ENCODE measurements around the gene CDCP1.
A peak's percentile ranks its signal among the peaks of the same experiment; 100 is the strongest.
"Not testable (repeated sequence)": the region's sequence is repeated elsewhere in the genome, so short reads cannot be mapped to it uniquely, and the experiment has no call there.

CDCP1 gene

DNA sequence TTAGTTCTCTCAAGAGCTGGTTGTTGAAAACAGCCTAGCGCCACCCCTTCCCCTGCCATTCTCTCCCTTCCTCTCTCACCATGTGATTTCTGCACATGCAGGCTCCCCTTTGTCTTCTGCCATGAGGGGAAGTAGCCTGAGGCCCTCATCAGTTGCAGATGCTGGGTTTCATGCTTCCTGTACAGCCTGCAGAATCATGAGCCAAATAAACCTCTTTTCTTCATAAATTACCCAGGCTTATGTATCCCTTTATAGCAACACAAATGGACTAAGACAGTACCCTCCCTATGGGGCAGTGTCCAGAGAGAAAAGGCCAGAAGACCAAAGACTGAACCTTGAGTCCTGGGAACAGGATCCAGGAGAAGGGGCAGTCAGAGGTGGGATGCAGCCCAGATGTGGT, 65.4 kb downstream of the CDCP1 start:
- no peak for DNase-seq

DNA sequence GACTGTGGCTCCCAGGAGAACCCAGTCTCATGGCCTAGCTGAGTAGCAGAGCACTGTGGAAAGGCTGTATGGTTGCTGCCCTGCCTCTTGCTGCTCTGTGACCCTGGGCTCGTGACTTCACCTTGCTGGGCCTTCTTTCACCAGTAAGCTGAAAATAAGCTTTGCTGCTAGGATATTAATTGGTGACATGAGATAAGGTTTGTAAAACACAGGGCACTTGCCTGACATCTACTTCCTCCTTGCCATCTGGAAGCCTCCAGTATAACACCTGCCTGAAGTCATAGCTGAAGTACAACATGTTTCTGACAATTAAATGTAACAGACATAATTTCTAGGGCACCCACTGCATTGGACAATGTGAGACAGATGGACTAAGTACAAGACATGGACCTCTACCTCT, 66.5 kb downstream of the CDCP1 start:
- DNase-seq = no peak

DNA sequence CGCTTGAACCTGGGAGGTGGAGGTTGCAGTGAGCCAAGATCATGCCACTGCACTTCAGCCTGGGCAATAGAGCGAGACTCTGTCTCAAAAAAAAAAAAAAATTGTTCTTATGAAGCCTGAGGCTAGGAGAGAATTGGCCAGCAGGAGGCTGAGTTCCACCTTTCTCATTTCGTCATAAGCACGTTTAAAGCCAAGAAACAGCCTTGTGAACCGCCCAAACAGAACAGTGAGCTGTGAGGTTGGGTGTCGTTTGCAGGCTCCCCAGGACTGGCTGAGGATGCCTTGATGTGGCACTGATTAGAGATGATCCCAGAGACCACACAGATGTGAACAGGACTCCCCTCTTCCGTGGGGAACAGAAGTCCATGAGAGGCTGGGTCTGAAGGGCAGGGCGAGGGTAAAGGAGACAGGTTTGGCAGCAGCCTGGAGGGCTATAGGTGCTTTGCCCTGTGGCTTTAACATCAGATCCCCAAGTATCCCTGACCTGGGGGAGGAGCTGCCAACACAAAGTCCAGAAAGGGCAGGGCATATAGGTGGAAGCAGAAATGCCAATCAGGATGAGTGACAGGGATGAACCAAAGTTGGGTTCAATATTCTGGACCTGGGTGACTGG, 67.2 kb downstream of the CDCP1 start:
- DNase-seq = no peak

DNA sequence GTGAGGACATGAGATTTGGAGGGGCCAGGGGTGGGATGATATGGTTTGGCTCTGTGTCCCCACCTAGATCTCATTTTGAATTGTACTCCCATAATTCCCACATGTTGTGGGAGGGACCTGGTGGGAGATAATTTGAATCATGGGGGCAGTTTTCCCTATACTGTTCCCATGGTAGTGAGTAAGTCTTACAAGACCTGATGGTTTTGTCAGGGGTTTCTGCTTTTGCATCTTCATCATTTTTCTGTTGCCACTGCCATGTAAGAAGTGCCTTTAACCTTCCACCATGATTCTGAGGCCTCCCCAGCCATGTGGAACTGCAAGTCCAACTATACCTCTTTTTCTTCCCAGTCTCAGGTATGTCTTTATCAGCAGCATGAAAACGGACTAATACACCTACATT, 67.9 kb downstream of the CDCP1 start:
- DNase-seq = not testable (repeated sequence)

DNA sequence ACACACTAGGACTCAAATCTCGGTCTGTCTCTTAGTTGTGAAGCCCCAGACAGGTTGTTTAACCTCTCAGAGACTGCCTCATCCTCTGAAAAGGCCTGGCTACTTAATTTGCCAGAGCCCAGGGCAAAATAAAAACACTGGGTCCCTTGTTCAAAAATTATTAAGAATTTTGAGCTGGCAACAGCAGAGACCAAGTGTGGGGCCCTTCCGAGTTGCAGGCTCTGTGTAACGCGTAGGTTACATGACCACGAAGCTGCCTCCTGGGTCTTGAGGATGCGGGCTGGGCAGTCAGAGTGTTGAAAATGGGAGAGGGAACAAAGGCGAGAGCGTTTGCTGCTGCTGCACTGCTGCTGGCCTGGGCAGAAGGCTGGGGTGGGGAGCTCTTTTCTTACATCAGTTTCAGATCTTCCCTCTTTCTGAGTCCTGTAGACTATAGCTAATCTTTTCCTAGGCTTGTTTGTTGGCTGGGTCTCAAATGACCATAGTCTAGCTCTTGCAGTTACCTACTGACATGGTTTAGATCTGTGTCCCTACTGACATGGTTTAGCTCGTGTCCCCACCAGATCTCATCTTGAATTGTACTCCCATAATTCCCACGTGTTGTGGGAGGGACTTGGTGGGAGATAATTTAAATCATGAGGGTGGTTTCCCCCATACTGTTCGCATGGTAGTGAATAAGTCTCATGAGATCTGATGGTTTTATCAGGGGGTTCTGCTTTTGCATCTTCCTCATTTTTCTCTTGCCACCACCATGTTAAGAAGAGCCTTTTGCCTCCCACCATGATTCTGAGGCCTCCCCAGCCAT, 70.2 kb downstream of the CDCP1 start:
- DNase-seq = no peak

DNA sequence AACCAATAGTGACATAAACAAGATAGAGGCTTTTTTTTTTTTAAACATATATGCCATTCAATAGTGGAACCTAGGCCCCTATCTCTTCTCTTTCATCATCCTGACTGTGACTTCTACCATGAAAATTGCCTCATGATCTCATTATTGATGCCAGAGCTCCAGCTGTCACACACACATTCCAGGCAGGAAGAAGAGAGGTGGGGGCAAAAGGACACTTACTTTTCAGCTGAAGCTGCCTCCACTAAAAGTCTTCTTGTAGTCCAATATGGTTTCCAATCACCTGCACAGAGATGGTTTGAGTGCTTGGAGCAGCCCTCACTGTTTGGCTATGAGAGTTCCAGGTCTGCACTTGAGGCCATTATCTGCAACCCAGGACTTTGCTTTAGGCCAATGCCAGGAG, 75.1 kb downstream of the CDCP1 start:
- no peak for DNase-seq

DNA sequence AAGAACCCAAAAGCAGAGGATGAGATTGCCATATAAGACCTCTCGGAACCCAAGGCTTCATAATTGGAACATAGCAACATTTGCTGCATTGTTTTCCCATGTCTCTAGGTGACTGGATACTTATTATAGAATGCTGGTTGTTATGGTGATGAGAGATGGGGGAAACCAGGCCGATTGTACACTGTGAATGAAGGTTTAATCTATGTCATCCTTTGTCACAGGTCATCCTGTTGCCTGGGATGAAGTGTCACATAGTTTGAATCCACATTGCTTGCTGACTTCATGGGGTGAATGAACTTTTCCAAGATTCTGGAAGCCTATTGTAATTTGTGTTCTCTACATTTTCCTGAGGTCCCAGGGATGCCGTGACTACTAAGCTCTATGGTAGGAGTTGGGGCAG, 78.2 kb downstream of the CDCP1 start:
- no peak for DNase-seq

DNA sequence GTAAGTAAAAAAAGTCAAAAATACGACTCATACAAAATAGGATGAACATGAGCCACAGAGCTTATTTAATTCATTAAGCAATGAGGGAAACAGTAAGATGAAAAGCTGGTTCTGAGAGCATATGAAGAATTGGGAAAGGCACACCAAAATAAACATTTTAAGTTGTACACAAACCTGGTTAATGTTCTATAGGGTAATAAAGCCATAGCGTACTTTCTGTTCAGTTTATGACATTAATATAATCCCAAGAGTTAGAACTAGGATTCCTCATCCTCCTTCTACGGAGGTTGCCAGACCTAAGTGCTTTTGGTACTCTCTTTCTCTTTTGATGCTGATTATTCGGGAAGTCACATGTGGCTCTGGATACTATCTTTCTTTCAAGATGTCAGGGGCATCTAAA, 78.7 kb downstream of the CDCP1 start:
- no peak for DNase-seq

DNA sequence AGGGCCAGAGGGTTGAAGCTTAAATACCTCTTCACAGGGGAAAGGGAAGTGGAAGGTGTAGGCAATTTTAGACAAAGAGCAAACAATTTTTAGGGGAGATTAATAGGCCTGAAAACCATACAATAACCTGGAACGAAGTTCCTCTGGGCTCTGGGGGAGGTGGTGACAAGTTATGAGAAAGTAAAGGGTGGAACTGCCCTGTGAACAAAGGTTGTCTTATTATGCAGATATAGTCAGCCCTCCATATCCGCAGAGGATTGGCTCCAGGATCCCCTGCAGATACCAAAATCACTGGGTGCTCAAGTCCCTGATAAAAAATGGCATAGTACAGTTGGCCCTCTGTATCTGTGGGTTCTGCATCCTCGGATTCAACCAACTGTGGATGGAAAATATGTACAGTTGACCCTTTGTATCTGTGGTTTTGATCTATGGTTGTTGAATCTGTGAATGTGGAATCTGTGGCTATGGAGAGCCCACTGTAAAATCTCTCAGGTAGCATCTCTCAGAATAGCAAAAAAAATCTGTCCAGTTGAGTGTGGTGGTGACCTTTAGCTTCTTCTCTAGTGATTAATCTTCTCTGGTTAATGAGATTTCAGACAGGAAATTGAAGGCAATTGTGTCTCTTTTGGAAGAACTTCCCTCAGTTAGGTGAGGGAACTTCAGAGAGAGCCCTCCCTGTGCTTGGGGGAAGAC, 79.9 kb downstream of the CDCP1 start:
- DNase-seq = no peak

DNA sequence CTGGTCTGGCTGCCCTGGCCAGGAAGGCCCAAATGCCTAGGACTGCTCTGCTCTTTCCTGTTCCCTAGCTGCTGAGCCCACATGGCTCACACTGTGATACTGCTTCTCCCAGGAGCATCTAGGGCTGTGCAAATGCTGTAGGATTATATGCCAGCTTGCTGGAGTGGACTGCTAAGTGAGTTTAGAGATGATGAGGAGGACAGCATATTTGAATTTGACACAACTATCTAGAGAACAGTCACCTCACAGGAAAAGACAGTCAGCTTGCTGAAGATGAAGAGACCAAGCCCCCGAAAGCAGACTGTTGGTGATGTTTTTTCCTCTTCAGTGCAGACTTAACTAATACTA, 80.8 kb downstream of the CDCP1 start:
- DNase-seq = no peak

DNA sequence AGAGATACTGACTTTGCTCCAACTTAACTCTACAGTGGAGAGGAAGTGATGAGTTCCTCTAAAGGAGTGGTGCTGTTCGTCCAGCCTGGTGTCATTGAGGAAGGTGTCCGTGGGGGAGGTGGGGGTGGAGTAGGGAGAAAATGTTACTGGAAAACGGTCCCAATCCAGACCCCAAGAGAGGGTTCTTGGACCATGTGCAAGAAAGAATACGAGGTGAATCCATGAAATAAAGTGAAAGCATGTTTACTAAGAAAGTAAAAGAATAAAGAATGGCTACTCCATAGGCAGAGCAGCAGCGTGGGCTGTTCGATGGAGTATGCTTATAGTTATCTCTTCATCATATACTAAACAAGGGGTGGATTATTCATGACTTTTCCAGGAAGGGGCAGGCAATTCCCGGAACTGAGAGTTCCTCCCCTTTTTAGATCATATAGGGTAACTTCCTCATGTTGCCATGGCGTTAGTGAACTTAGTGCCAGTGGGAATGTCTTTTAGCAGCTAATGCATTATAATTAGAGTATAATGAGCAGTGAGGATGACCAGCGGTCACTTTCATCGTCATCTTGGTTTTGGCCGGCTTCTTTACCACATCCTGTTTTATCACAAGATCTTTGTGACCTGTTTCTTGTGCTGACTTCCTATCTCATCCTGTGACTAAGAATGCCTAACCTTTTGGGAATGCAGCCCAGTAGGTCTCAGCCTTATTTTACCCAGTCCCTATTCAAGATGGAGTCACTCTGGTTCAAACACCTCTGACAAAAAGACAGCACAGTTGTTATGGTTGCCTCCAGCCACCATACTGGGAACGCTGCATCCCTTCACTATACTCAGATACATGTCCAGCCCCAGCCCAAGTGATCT, 81.4 kb downstream of the CDCP1 start:
- no peak for DNase-seq

DNA sequence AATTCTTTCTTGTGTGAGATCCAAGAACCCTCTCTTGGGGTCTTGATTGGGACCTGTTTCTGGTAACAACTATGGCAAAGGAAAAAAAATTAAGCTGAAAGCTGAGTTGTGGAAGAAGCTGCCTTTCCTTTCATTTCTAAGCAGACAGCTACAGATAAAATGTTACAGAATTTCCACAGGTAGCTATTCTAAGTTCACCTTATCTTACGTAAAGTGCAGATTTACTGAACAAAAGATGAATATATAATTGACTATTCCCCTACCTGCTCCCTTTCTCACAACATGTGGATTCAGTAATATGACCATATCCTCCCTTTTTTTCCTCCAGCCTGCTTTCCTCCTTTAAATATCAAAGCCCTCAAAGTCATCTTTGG, 83.5 kb downstream of the CDCP1 start:
- DNase-seq = no peak

DNA sequence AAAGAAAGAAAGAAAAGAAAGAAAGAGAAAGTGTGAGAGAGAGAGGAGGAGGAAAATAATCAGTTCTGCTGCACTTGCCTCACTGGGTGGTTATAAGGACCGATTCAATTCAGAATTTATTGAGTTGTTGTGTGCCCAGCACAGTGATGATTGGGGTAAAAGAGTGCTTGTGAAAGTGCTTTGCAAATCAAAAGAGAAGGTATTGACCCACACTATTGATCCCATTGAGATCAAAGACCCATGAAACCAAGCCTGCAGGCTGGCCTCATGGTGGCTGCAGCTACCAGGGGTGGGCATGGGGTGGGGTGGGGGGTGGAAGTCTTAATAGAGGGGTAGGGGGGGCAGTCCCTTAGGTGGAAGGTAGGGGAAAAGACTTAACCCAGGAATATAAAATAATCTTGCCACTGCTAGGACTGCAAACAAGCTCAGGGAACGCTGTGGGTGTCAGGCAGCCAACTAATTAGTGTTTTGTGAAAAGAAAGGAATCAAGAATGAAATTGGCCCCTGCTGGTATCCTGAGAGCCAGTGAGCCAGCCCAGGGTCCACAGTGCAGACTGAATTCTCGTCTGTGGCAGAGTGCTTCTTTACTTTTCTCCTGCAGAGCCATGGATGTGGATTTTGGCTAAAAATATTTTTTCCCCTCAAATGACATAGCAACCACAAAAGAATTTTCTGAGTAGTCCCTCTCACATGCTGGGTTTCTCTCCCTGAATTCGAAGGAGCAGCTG, 85.8 kb downstream of the CDCP1 start:
- DNase-seq = no peak

DNA sequence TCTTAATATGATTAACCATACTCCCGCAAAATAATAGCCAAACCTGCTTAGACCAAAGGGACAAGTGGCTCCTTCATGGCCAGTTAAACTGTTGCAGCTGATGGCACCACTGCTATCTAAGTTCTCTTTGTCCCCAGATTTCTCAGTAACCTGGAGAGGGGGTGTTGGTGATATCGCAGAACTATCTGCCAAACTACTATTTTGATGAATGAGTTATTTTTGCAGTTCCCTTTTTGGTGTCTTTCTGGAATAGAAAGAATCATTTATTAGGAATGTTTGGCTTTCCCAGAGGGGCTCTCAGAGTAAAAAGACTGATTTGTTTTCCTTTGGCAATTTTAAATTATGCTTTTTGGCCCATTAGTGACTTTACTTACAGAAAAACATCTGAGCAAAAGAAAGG, 87.0 kb downstream of the CDCP1 start:
- DNase-seq = no peak

DNA sequence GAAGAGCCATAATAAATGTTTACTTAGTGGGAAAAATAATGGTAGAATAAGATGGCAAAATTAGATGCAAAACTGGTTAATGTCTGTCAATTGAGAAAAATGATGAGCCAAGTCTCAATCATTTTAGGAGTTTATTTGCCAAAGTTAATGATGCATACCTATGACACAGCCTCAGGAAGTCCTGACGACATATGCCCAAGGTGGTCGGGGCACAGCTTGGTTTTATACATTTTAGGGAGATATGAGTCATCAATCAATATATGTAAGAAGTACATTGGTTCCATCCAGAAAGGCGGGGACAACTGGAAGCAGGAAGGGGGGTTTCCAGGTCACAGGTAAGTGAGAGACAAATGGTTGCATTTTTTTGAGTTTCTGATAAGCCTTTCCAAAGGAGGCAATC, 88.6 kb downstream of the CDCP1 start:
- DNase-seq = no peak

DNA sequence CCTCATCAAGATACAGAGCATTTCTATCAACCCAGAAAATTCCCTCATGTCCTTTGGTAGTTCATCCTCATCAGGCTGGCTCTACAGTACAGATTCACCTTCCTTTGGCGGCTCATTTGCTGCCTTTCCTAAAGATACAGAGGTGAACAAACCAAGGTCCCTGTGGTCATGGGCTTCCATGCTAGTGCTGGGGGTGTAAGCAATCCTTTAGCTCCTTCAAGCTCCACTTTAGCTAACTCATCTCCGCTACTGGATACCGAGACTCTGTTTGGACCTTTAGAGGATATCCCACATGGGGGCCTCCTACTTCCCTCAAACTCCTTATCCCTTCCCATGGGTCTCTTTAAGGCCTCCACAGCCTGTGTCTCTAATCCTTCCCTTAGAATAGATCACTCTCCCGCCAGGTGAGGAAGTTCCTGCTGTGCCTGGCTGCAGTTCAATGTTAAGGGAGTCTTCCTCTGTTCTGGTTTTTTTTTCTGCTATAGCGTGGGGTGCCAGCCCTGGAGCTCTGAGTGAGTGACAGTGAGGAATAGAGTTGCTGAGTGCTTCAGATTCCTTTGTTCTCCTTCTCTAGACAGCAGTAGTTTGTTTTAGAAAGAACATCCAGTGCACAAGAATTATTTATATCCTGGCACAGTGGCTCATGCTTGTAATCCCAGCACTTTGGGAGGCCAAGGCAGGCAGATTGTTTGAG, 89.4 kb downstream of the CDCP1 start:
- no peak for DNase-seq

DNA sequence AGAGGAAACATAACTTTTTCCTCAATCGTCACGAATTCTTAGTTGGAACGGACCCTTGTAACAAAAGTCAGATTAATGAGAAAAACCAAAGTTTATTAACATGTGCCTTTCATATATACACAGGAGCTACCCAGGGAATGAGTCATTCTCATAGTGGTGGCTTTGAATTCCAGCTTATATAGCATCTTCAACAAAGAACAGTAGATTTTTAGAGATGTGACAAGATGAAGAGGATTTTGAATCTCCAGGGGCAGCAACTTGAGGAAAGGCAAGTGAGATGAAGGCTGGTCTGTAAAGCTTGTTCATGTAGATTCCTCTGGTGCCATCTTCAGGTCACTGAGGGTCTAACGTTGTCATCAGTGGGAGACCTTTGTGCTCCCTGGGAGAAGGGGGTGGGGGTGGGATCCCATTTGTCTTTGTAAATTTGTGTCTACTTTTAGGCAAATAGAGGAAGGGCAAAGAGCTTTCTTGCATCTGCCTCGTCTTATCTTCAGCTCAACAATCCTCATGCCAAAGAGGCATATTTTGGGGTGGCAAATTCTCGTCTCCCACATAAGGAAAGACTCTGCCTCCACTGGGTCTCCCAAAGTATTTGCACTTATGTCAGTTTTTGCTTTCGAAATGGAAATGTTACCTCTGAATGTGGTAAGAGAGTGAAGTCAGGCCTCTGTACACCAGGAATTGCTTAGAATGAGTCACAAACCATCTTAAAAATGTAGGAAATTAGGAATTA, 90.6 kb downstream of the CDCP1 start:
- DNase-seq = peak in 1 of 2 experiments; percentile 39

DNA sequence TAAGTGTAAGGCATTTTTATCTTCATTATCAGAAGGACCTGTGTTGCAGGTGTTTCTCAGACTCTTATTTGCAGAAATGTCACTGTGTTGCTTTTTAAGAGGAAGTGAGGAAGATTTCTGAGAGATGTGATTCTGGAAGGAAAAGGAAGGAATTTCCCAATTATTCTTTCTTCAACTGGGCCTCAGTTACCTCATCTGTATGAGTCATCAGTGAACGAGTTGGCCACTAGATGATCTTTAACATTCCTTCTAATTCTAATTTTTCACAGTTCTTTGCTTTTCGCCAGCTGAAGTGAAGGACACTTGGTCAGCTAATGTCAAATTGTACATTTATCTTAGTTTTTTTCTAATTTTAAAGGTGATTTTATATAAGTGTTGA, 91.2 kb downstream of the CDCP1 start:
- DNase-seq = no peak

DNA sequence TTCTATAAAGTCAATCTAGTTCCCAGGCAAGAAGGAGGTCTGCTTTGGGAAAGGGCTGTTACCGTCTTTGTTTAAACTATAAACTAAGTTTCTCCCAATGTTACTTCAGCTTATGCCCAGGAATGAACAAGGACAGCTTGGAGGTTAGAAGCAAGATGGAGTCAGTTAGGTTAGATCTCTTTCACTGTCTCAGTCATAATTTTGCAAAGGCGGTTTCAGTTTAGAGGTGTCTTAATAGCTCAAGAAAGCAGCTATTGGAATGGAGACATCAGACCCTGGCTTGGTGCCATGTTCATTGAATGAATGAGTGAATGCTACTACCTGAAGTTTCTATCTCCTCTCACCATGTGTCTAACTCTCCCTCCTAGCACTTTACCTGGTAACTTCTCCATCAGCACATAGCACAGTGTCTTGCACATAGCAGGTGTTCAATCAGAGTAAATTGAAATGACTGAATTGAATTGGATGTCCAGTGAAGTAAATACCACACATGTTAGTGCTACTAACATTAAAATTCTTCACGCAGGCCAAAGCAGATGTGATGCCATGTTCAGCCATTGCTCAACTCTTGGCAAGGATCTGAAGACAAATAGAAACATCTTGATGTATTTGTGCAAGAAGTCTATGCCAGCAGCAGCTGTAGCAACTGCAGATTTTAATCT, 91.9 kb downstream of the CDCP1 start:
- DNase-seq = no peak

DNA sequence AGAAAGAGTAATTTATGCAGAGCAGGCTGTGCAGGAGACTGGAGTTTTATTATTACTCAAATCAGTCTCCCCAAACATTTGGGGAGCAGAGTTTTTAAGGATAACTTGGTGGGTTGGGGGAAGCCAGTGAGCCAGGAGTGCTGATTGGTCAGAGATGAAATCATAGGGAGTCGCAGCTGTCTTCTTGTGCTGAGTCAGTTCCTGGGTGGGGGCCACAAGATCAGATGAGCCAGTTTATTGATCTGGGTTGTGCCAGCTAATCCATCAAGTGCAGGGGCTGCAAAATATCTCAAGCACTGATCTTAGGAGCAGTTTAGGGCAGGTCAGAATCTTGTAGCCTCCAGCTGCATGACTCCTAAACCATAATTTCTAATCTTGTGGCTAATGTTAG, 92.4 kb downstream of the CDCP1 start:
- not testable (repeated sequence) for DNase-seq

DNA sequence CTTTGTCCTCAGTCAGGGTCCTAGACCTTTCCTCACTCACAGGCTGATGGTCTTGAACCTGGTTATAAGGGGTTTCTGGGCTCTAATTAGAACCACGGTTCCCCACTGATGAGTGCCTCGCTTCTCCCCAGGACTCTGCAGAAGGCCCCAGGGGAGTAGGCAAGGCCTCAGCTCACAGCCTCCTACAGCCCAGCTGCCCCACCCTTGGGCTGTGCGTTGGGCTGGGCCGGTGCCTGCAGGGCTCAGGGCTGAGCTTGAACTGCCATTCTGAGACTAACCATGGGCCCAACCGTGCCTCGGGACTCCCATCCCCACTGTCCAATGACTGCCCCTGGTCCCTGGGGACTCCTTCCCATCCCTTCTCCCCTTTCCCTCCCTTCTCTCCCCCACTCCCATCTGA, 94.5 kb downstream of the CDCP1 start:
- DNase-seq = no peak

Measured in NCI-H524 (cell line).